Mammary epithelial cell (primary cell): ENCODE results near the gene GNA12.

Experiments
- EZH2 ChIP-seq: IDR thresholded peaks from 2 replicates; pipeline ENCODE4 v1.6.1; 2012; ENCODE audit warnings: low read length, inconsistent platforms, borderline replicate concordance
- TF ChIP-seq, protein P1 (sequence below), 2 donors: IDR thresholded peaks in 1 of 2; conservative IDR thresholded peaks in 1 of 2; 2 replicates each; pipeline ENCODE4 v1.5.1; 2011 to 2012; ENCODE audit warnings: inconsistent platforms in 2 of 2, low read length in 2 of 2, mild to moderate bottlenecking in 2 of 2, control low read depth in 1 of 2, low read depth in 1 of 2; ENCODE audit not compliant: insufficient read depth in 1 of 2; ENCODE audit errors: extremely low read depth in 1 of 2

GRCh38 chr7:2806571-2806970 lies 37.5 kb downstream of the GNA12 start:
- TF ChIP-seq, protein P1, sequence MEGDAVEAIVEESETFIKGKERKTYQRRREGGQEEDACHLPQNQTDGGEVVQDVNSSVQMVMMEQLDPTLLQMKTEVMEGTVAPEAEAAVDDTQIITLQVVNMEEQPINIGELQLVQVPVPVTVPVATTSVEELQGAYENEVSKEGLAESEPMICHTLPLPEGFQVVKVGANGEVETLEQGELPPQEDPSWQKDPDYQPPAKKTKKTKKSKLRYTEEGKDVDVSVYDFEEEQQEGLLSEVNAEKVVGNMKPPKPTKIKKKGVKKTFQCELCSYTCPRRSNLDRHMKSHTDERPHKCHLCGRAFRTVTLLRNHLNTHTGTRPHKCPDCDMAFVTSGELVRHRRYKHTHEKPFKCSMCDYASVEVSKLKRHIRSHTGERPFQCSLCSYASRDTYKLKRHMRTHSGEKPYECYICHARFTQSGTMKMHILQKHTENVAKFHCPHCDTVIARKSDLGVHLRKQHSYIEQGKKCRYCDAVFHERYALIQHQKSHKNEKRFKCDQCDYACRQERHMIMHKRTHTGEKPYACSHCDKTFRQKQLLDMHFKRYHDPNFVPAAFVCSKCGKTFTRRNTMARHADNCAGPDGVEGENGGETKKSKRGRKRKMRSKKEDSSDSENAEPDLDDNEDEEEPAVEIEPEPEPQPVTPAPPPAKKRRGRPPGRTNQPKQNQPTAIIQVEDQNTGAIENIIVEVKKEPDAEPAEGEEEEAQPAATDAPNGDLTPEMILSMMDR (conservative IDR thresholded peaks at IDR 0.05 in 1 of 2, IDR thresholded peaks at IDR 0.05 in 1 of 2; ENCODE audit: extremely low read depth in 1 of 2, insufficient read depth in 1 of 2, low read depth in 1 of 2, low read length in 2 of 2) = no peak
- no peak for TF ChIP-seq EZH2
